Measurements from ENCODE around the gene PRR7. TPM values are rescaled to one million over a fixed set of nuclear protein-coding genes. Genes with fewer than 3 reads are reported as not detected.

PRR7 gene
- total and polyA plus RNA-seq, 2 of the 13 experiments (the other 11 are each of a cell fraction or from before 2014, with no cell fraction given) = 4.8 to 5.0 TPM

GRCh38 chr5:177425801-177426565, 20.6 kb upstream of the PRR7 start (continued):
- TF ChIP-seq ZNF407 (CRISPR knock-in tag; IDR thresholded peaks at IDR 0.05; ENCODE audit: not compliant biosample characterization) (no peak), STAT6 (CRISPR knock-in tag; IDR thresholded peaks at IDR 0.05; ENCODE audit: borderline replicate concordance) (no peak), TBL1XR1 (IDR thresholded peaks at IDR 0.05; ENCODE audit: borderline replicate concordance, low read length, partially characterized antibody) (no peak), GRHL1 (CRISPR knock-in tag; conservative IDR thresholded peaks at IDR 0.05) (no peak), MBD4 (IDR thresholded peaks at IDR 0.05; ENCODE audit: borderline replicate concordance, low read length) (no peak), MXD3 (CRISPR knock-in tag; IDR thresholded peaks at IDR 0.05) (0 out of 2 replicates have a peak, but pooled peaks have one; percentile 22), REST (IDR thresholded peaks at IDR 0.05; ENCODE audit: borderline replicate concordance in 1 of 2, low read depth in 1 of 2, low read length in 2 of 2) (no peak; a peak in 1 of 4 replicates), TAF15 (IDR thresholded peaks at IDR 0.05; ENCODE audit: low read depth, low read length, poor library complexity, severe bottlenecking) (no peak), FIP1L1 (IDR thresholded peaks at IDR 0.05; ENCODE audit: borderline replicate concordance, insufficient read depth, low read depth, low read length) (no peak)

All from HepG2 (cell line).